ENCODE measurements around the gene FAM149A.

FAM149A gene

DNA sequence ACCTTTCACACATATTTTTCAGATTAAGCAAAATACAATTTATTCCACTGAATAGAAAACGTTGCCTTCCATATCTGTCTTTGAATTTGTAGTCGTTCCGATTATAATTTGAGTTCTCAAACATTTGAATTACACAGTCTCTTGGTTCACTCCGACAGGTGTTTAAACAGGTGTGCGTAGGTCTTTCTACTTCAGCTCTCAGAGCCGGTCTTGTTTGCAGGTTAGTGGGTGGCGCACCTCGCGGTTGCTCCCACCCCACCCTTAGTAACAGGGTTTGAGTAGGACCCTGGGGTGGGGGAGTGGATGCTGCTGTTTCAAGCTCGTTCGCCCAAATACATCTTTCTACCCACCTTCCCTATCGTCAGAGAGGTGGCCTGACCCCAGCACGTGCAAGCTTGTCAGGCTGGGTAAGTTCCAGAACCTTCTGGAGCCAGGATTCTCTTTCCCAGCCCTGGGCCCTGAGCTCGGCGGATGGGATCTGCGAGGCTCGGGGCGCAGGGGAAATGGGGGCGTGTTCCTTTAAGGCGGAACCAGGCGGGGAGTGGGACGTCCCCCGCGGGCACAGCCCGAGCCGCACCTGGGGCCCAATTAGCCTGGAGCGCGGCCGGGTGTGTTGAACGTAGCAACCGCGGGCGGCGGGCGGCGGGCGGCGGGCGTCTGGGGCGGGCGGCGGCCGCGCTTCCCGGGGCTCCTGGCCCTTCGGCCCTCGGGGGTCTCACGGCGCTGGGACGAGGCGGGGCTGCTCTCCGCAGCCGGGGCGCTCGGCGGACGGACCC lies at the start of gene FAM149A:
TSS of gene FAM149A (plus strand) at position 591 of the 776 bp plus-strand sequence.
- no peak for DNase-seq (ENCODE audit: low read depth)

GRCh38 chr4:186058253-186058979 lies 46.1 kb upstream of the FAM149A start:
- DNase-seq (ENCODE audit: low read depth) = no peak

DNA sequence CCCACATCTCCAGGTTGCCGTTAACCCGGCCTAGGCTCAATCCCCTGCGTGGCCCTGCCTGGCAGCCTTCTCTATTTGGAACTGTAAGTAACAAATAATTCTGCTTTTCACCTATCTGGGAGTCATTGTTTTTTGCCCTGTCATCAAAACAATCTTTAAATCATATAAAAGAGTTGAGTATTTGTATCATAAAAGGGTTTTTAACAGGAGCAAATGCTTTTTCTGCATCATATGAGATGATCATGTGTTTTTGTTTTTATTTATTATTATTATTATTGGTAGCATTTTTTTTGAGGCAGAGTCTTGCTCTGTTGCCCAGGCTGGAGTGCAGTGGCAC lies 45.6 kb upstream of the FAM149A start:
- DNase-seq (ENCODE audit: low read depth) = no peak

DNA sequence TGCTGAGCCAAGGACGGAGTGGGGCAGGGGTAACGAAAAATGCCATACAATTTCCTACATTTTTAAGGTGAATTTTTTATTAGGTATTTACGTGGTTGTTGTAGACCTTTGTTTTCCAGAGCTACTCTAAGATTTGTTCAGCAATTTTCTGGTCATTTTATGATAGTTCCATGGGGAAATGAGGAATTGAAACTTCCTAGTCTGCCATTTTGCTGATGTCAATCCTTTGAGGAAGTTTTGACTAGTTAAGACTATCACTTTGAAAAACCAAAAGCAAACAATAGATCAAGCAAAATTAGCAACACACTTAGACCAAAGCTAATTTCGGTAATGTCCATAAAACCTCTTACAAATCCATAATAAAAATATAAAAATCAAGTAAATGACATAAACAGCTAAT lies 42.6 kb upstream of the FAM149A start:
- no peak for DNase-seq (ENCODE audit: low read depth)

DNA sequence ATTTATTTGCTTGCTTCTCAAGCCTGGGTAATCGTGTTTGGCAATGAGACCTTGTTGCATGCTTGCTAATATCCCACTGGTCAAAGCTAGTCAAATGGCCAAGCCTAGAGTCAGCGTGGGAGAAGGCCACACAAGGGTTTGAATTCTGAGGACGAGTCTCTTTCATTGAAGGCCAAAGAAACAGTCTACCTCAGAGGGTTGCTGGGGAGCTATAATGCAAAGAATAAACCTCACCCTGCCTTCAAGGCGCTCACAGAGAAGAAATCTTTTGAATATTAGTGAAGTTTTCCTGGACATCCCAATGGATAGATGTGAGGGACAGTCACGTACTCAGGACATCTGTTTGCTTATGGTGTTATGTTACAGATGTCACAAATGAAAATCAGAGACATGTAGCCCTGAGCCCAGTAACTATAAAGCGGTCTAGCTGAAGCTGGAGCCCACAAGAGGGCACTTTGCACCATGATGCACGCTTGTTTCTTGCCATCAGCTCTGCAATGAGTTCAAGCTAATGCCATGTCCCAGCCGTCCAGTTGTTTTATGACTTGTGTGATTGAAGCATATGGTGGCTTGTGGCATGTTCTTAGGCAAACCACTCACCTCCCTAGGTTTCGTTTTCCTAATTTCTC lies 36.6 kb upstream of the FAM149A start:
- peak; percentile 54 for DNase-seq (ENCODE audit: low read depth)

DNA sequence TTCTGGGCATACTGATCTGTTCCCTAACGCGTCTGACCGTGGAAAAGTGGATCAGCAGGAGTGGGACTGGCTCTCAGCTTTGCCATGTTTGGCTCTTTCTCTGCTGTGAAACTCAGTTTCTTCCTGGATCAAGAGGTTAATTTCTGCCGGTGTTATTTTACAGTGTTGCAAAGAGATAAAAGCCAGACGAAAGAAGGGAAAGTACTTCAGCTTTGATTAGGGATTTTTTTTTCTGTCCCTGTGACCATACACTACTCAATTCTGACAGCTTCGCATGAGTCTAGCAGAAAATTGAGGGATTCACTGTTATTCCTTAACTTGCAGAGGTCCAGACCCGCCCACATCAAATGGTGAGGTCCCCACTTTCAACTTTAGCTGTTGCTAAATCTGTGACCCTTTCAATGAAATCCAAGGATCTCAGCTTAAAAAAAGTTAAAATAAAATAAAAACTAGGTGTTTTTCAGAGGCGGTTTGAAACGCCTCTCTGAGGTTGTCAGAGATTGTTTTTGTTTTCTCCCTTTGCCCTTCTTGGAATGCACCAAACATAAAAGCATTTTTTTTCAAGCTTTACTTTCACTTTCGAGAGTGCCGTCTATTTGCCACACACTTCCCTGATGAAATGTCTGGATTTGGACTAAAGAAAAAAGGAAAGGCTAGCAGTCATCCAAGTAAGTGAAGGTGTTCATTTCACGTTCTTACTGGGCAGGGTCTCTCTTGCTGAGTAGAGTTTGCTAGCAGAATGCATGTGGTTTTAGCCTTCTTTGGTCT lies 35.7 kb upstream of the FAM149A start, which contains the start of gene TLR3:
TSS of gene TLR3 (plus strand) at position 576 of the 768 bp plus-strand sequence. CDS start 7,464 bp downstream, outside the sequence.
- peak; percentile 27 for DNase-seq (ENCODE audit: low read depth)

DNA sequence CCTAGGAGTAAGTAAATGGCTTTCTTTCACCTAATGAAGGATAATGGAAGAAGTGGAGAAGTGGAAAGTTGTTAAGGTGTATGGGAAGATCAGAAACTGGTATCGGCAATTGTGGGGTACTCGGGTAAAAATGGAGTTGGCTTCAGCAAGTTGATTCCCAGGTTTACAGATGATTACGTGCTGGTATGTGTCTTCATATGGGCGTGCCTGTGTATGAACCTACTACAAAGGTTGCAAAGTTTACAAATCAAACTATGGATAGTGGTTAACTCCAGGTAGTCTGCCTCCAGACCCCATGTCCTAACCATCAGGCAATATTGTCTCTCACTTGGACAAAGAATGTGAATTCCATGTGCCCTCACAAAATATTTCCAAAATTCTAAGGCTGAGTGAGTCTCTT lies 34.8 kb upstream of the FAM149A start:
- no peak for DNase-seq (ENCODE audit: low read depth)

DNA sequence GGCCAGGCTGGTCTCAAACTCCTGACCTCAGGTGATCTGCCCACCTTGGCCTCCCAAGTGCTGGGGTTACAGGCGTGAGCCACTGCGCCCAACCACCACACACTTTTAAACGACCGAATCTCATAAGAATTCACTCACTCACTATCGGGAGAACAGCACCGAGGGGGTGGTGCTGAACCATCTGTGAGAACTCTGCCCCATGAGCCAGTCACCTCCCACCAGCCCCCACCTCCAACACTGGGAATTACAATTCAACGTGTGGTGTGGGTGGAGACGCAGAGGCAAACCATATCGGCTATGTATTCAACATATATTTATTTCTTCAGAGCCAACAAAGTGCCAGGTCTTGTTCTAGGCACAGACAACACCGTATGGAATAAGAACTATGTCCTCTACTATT lies 32.0 kb upstream of the FAM149A start:
- DNase-seq (ENCODE audit: low read depth) = no peak

- DNase-seq (ENCODE audit: low read depth) = no peak
Measured at GRCh38 chr4:186074189-186074588, 30.3 kb upstream of the FAM149A start.

GRCh38 chr4:186078981-186079638 lies 25.4 kb upstream of the FAM149A start:
- DNase-seq (ENCODE audit: low read depth) = no peak

DNA sequence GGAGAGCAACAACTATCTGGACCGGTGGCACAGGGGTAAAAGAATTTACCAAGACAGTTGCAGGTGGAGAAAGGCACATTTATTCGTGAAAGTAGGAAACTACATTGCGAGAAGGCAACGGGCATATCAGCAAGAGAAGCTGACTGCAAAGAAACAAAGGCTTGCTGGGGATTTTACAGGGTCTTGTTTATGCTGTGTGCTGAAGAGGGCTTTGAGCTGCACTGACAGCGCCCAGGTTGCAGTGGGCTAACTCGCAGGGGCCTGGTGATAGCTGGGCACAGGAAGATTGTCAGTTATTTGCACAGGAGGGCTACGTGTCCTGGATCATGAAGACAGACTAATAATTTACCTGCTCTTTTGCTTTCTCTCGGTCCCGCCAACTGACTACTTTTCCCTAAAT lies 24.8 kb upstream of the FAM149A start:
- no peak for DNase-seq (ENCODE audit: low read depth)

DNA sequence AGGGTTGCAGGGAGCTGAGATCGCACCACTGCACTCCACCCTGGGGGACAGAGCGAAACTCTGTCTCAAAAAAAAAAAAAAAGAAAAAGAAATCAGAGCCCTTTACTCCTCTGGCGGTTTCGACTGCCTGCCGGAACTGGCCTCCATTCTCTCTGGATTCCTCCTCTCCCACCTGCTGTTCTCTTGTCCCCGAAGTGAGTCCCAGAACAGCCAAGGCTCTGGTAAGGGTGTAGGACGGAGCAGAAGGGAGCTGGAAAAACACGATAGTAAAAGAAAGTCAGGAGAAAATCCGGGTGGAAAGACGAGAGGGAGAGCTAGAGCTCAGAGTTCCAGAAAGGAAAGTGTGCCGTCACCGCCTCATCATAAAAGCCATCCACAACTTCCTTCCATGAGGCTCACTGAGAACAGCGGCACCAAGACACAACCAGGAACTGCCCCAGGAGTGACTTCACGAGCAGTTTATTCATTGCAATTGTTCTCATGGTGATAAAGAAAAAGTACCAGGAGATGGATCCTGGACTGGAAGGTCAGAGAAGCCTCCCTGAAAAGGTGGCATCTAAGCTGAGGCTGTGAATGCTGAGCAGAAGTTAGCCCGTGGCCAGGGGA lies 23.2 kb upstream of the FAM149A start:
- DNase-seq (ENCODE audit: low read depth) = no peak

DNA sequence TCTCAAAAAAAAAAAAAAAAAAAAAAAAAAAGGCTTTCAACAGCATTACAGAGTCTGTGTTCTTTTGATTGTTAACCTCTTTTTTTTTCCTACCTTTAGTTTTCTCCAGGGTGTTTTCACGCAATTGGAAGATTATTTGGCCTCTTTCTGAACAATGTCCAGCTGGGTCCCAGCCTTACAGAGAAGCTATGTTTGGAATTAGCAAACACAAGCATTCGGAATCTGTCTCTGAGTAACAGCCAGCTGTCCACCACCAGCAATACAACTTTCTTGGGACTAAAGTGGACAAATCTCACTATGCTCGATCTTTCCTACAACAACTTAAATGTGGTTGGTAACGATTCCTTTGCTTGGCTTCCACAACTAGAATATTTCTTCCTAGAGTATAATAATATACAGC lies 22.3 kb upstream of the FAM149A start:
- DNase-seq (ENCODE audit: low read depth) = no peak

DNA sequence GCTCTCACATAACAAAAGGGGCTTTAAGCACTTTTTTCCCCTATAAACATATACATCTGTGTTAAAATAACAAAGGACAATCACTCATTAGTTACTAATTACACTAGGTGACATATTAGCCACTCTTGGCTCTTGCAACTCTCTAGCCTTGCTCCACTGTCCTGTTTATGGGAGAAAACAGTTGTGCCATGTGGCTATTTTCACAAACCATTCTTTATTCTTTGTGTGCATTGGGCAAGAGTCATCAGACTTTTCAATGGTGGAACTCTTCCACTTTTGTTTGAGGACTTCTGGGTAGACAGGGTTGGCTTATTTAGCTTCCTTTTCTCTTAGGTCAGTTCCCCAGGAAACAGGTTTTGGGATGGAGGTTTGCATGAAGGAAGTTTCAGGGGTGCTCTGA lies 16.0 kb upstream of the FAM149A start:
- DNase-seq (ENCODE audit: low read depth) = no peak

- DNase-seq (ENCODE audit: low read depth) = no peak
Measured at GRCh38 chr4:186092296-186092695, 12.2 kb upstream of the FAM149A start.

DNA sequence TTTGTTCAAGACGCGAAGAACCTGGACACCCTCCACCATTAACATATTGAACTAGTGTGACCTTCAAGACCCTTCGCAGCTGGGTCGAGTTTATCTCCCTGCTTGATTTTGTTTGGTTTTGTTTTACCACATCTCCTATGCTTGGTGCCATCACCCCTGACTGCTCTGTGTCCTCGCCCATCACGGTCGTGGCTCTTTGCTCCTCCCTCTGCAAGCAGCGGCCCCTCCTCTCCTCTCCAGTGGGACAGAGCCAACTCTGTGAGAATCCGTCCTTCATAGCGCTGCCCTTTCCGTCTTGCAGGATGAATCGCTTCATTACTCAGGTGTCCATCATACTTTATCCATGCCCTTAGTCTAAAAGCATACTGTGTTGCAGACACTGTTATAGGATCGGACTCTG lies 9.1 kb upstream of the FAM149A start:
- DNase-seq (ENCODE audit: low read depth) = no peak

DNA sequence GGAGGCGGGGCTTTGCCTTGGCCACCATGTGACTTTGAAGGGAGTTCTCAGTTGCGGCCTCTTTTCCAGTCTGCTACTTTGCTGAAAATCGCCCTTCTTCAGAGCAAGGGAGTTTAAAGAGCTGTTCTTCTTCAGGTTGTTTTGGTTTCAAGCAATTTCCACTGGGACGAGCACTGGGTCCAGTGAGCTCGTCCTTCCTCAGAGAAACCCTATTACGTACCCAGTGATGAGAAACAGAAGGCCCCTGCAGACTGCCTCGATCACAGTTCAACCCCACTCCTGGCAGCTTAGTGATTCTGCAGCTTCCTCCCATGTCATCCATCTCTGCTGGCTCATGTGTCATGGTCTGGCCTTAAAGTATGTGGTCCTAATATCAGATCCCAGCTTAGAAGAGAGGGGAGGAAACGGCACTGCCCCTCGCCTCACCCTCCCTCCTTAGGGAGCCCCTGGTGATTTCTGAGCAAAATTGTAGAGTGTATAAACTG lies 7.8 kb upstream of the FAM149A start:
- no peak for DNase-seq (ENCODE audit: low read depth)

GRCh38 chr4:186097386-186097785 lies 7.1 kb upstream of the FAM149A start:
- no peak for DNase-seq (ENCODE audit: low read depth)

GRCh38 chr4:186102931-186103330 lies 1.6 kb upstream of the FAM149A start:
- DNase-seq (ENCODE audit: low read depth) = no peak

DNA sequence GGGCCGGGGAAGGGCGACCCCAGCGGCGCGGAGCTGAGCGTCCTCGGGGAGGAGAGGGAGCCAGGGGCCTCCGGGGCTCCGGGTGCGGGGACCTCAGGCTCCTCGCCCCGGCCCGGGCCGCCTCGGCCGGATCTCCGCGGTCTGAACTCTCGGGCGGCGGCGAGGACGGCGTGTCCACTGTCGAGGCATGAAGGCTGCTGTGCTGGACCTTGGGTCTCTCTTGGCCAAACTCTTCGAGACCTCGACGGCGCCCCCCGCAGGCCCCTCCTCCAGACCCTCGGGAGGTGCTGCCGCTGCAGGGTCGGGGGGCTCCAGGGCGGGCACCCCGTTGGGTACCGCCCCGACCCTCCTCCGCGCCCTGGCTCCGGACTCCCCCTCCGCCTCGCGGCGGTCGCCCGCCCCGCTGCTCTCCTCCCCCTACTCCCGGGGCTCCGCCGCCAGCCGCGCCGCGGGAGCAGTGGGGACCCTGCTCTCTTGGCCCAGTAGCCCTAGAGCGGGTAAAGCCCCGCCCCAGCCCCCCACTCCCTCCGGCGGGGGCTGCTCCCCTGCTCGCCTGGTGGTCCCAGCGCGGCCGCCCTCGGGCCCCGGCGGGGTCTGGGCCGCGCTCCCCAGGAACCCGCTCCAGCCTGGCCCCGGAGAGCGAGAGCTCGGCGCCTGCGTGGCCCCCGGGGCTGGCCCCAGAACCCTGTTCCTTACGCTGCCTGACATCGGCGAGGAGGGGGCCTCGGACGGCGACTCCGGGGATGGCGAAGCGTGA lies 564 bp downstream of the FAM149A start:
- no peak for DNase-seq (ENCODE audit: low read depth)

Measured in stromal cell of bone marrow (primary cell).